ENCODE results near the gene PACSIN1.
"Not testable (repeated sequence)": the region's sequence is repeated elsewhere in the genome, so short reads cannot be mapped to it uniquely, and the experiment has no call there.

PACSIN1 gene

GRCh38 chr6:34457742-34458735 is 7.8 kb upstream of the PACSIN1 start:
- in situ Hi-C loops (cut with HindIII; ENCODE audit: low sequenced_read_pairs): no loop called here

- in situ Hi-C loops (cut with HindIII; ENCODE audit: low sequenced_read_pairs): no loop called here
Observed at GRCh38 chr6:34459899-34460593, 5.8 kb upstream of the PACSIN1 start.

GRCh38 chr6:34460796-34461507 is 4.9 kb upstream of the PACSIN1 start:
- in situ Hi-C loops (cut with HindIII; ENCODE audit: low sequenced_read_pairs): no loop called here

- in situ Hi-C loops (cut with HindIII; ENCODE audit: low sequenced_read_pairs): no loop called here
Observed at GRCh38 chr6:34462010-34462409, 3.9 kb upstream of the PACSIN1 start.

- in situ Hi-C loops (cut with HindIII; ENCODE audit: low sequenced_read_pairs): no loop called here
Observed at GRCh38 chr6:34462551-34462971, 3.3 kb upstream of the PACSIN1 start.

- in situ Hi-C loops (cut with HindIII; ENCODE audit: low sequenced_read_pairs): no loop called here
Observed at GRCh38 chr6:34463299-34463698, 2.6 kb upstream of the PACSIN1 start.

- in situ Hi-C loops (cut with HindIII; ENCODE audit: low sequenced_read_pairs): no loop called here
Observed at GRCh38 chr6:34463849-34464248, 2.0 kb upstream of the PACSIN1 start.

GRCh38 chr6:34466242-34467185 is 638 bp downstream of the PACSIN1 start:
- in situ Hi-C loops (cut with HindIII; ENCODE audit: low sequenced_read_pairs): no loop called here

- in situ Hi-C loops (cut with HindIII; ENCODE audit: low sequenced_read_pairs): no loop called here
Observed at GRCh38 chr6:34468378-34468892, 2.6 kb downstream of the PACSIN1 start.

- in situ Hi-C loops (cut with HindIII; ENCODE audit: low sequenced_read_pairs): no loop called here
Observed at GRCh38 chr6:34469499-34469898, 3.6 kb downstream of the PACSIN1 start.

- in situ Hi-C loops (cut with HindIII; ENCODE audit: low sequenced_read_pairs): no loop called here
Observed at GRCh38 chr6:34472425-34472824, 6.5 kb downstream of the PACSIN1 start.

- in situ Hi-C loops (cut with HindIII; ENCODE audit: low sequenced_read_pairs): no loop called here
Observed at GRCh38 chr6:34473967-34474366, 8.1 kb downstream of the PACSIN1 start.

- in situ Hi-C loops (cut with HindIII; ENCODE audit: low sequenced_read_pairs): no loop called here
Observed at GRCh38 chr6:34474754-34475153, 8.9 kb downstream of the PACSIN1 start.

GRCh38 chr6:34475238-34475682 is 9.4 kb downstream of the PACSIN1 start:
- in situ Hi-C loops (cut with HindIII; ENCODE audit: low sequenced_read_pairs): no loop called here

GRCh38 chr6:34475767-34476328 is 10.0 kb downstream of the PACSIN1 start:
- in situ Hi-C loops (cut with HindIII; ENCODE audit: low sequenced_read_pairs): no loop called here

GRCh38 chr6:34476447-34476846 is 10.6 kb downstream of the PACSIN1 start:
- in situ Hi-C loops (cut with HindIII; ENCODE audit: low sequenced_read_pairs): no loop called here

- in situ Hi-C loops (cut with HindIII; ENCODE audit: low sequenced_read_pairs): no loop called here
Observed at GRCh38 chr6:34476921-34477320, 11.0 kb downstream of the PACSIN1 start.

GRCh38 chr6:34478796-34479195 is 12.9 kb downstream of the PACSIN1 start:
- in situ Hi-C loops (cut with HindIII; ENCODE audit: low sequenced_read_pairs): no loop called here

GRCh38 chr6:34483781-34484180 is 17.9 kb downstream of the PACSIN1 start:
- in situ Hi-C loops (cut with HindIII; ENCODE audit: low sequenced_read_pairs): not testable (repeated sequence)

GRCh38 chr6:34484391-34484790 is 18.5 kb downstream of the PACSIN1 start:
- in situ Hi-C loops (cut with HindIII; ENCODE audit: low sequenced_read_pairs): no loop called here
